ENCODE measurements around the gene ZNF329.

The ZNF329 gene

GRCh38 chr19:58123354-58123753 is 27.2 kb downstream of the ZNF329 start:
- DNase-seq (ENCODE audit: low spot score) (no peak), FAIRE-seq (no peak)

- no peak for FAIRE-seq
- DNase-seq (ENCODE audit: low spot score), result no peak
Observed at GRCh38 chr19:58118979-58119733, 31.4 kb downstream of the ZNF329 start.

- DNase-seq (ENCODE audit: low spot score), result no peak
- FAIRE-seq, result no peak
Observed at GRCh38 chr19:58117841-58118575, 32.6 kb downstream of the ZNF329 start.

- DNase-seq (ENCODE audit: low spot score) (no peak), FAIRE-seq (no peak)
Observed at GRCh38 chr19:58108546-58108817, 42.1 kb downstream of the ZNF329 start.

GRCh38 chr19:58107778-58108545 is 42.6 kb downstream of the ZNF329 start:
- no peak for FAIRE-seq

GRCh38 chr19:58098682-58098998 is 51.9 kb downstream of the ZNF329 start:
- no peak for FAIRE-seq

More at GRCh38 chr19:58107778-58108545, 42.6 kb downstream of the ZNF329 start:
- DNase-seq (ENCODE audit: low spot score), result no peak

GRCh38 chr19:58097781-58098681 is 52.6 kb downstream of the ZNF329 start, which contains the start of gene ZSCAN18:
Gene ZSCAN18, minus strand, starts transcription at chr19:58098231. Its CDS starts 7,964 bp downstream, at chr19:58090267.
- DNase-seq (ENCODE audit: low spot score) (peak; percentile 99), FAIRE-seq (peak; percentile 96)

More at GRCh38 chr19:58098682-58098998, 51.9 kb downstream of the ZNF329 start:
- peak; percentile 13 for DNase-seq (ENCODE audit: low spot score)

- no peak for FAIRE-seq
Observed at GRCh38 chr19:58097349-58097748, 53.2 kb downstream of the ZNF329 start.

GRCh38 chr19:58096884-58097283 is 53.7 kb downstream of the ZNF329 start:
- FAIRE-seq, result no peak
- no peak for DNase-seq (ENCODE audit: low spot score)

More at GRCh38 chr19:58097349-58097748, 53.2 kb downstream of the ZNF329 start:
- DNase-seq (ENCODE audit: low spot score), result no peak

GRCh38 chr19:58095328-58095727 is 55.3 kb downstream of the ZNF329 start:
- DNase-seq (ENCODE audit: low spot score), result no peak
- FAIRE-seq, result no peak

- FAIRE-seq (no peak), DNase-seq (ENCODE audit: low spot score) (no peak)
Observed at GRCh38 chr19:58093071-58093470, 57.5 kb downstream of the ZNF329 start.

GRCh38 chr19:58091251-58091995 is 59.2 kb downstream of the ZNF329 start:
- FAIRE-seq (no peak), DNase-seq (ENCODE audit: low spot score) (no peak)

- FAIRE-seq (no peak), DNase-seq (ENCODE audit: low spot score) (no peak)
Observed at GRCh38 chr19:58089846-58090245, 60.7 kb downstream of the ZNF329 start.

GRCh38 chr19:58088521-58089052 is 62.0 kb downstream of the ZNF329 start:
- FAIRE-seq (no peak), DNase-seq (ENCODE audit: low spot score) (no peak)

GRCh38 chr19:58086825-58087710 is 63.5 kb downstream of the ZNF329 start:
- DNase-seq (ENCODE audit: low spot score) (no peak), FAIRE-seq (no peak)

GRCh38 chr19:58085348-58085875 is 65.2 kb downstream of the ZNF329 start:
- DNase-seq (ENCODE audit: low spot score) (no peak), FAIRE-seq (no peak)

GRCh38 chr19:58084596-58085347 is 65.8 kb downstream of the ZNF329 start:
- FAIRE-seq (no peak), DNase-seq (ENCODE audit: low spot score) (no peak)

GRCh38 chr19:58083021-58083420 is 67.6 kb downstream of the ZNF329 start:
- FAIRE-seq (no peak), DNase-seq (ENCODE audit: low spot score) (no peak)
